SK-N-SH treated with all-trans-retinoic acid at 6 μM for 48 hours (cell line): ENCODE data around the gene DGKG.
A peak's percentile ranks its signal among the peaks of the same experiment; 100 is the strongest.

Experiments
- ATAC-seq: fragments of 200-7000 bp; cut with Tn5 transposase; 3 replicates; pipeline ENCODE4 v1.9.1; 2020; ENCODE audit warnings: mild to moderate bottlenecking, moderate library complexity
- BACH2 ChIP-seq: fragments of 250-450 bp; sonication (Bioruptor Pico); IDR thresholded peaks from 2 replicates; pipeline ENCODE4 v1.9.0; 2021; ENCODE audit warnings: mild to moderate bottlenecking, borderline replicate concordance
- ESRRG ChIP-seq: fragments of 250-450 bp; sonication (Bioruptor Pico); IDR thresholded peaks from 2 replicates; pipeline ENCODE4 v1.6.1; 2021; ENCODE audit warnings: mild to moderate bottlenecking
- ISL1 ChIP-seq: fragments of 250-450 bp; sonication (Bioruptor Pico); IDR thresholded peaks from 2 replicates; pipeline ENCODE4 v2.1.2; 2022; ENCODE audit warnings: mild to moderate bottlenecking, moderate library complexity
- OSR1 ChIP-seq: fragments of 250-450 bp; sonication (Bioruptor Pico); IDR thresholded peaks from 2 replicates; pipeline ENCODE4 v1.8.0; 2022; ENCODE audit warnings: moderate library complexity, mild to moderate bottlenecking, inconsistent platforms
- PATZ1 ChIP-seq: fragments of 250-450 bp; sonication (Bioruptor Pico); IDR thresholded peaks from 2 replicates; pipeline ENCODE4 v1.8.0; 2020; ENCODE audit warnings: mild to moderate bottlenecking, moderate library complexity, borderline replicate concordance
- PPARA ChIP-seq: fragments of 250-450 bp; sonication (Bioruptor Pico); IDR thresholded peaks from 2 replicates; pipeline ENCODE4 v1.5.0; 2020; ENCODE audit warnings: mild to moderate bottlenecking, borderline replicate concordance
- RARB ChIP-seq: fragments of 250-450 bp; sonication (Bioruptor Pico); IDR thresholded peaks from 2 replicates; pipeline ENCODE4 v1.8.0; 2021; ENCODE audit warnings: mild to moderate bottlenecking, moderate library complexity
- SNAI2 ChIP-seq: fragments of 250-450 bp; sonication (Bioruptor Pico); IDR thresholded peaks from 2 replicates; pipeline ENCODE4 v1.5.0; 2020; ENCODE audit warnings: mild to moderate bottlenecking, moderate library complexity
- TCF4 ChIP-seq: fragments of 250-450 bp; sonication (Bioruptor Pico); IDR thresholded peaks from 2 replicates; pipeline ENCODE4 v1.8.0; 2021; ENCODE audit warnings: mild to moderate bottlenecking, moderate library complexity, borderline replicate concordance
- TOX ChIP-seq: fragments of 250-450 bp; sonication (Bioruptor Pico); IDR thresholded peaks from 2 replicates; pipeline ENCODE4 v1.8.0; 2021; ENCODE audit warnings: mild to moderate bottlenecking, moderate library complexity, borderline replicate concordance
- TSHZ2 ChIP-seq: fragments of 250-450 bp; sonication (Bioruptor Pico); IDR thresholded peaks from 2 replicates; pipeline ENCODE4 v1.5.0; 2020; ENCODE audit warnings: mild to moderate bottlenecking, moderate library complexity
- ZC3H10 ChIP-seq: fragments of 250-450 bp; sonication (Bioruptor Pico); IDR thresholded peaks from 2 replicates; pipeline ENCODE4 v1.5.1; 2021; ENCODE audit warnings: mild to moderate bottlenecking, moderate library complexity
- ZFP3 ChIP-seq: fragments of 250-450 bp; sonication (Bioruptor Pico); IDR thresholded peaks from 2 replicates; pipeline ENCODE4 v1.5.0; 2020; ENCODE audit warnings: mild to moderate bottlenecking, moderate library complexity
- ZFP30 ChIP-seq: fragments of 450-650 bp; formaldehyde crosslinking; IDR thresholded peaks from 2 replicates; pipeline ENCODE4 v1.5.0; 2022; ENCODE audit warnings: mild to moderate bottlenecking, moderate library complexity
- ZNF70 ChIP-seq: fragments of 450-650 bp; formaldehyde crosslinking; IDR thresholded peaks from 2 replicates; pipeline ENCODE4 v1.5.0; 2020; ENCODE audit warnings: mild to moderate bottlenecking, moderate library complexity
- ZNF8 ChIP-seq: fragments of 450-650 bp; formaldehyde crosslinking; IDR thresholded peaks from 2 replicates; pipeline ENCODE4 v1.5.0; 2020; ENCODE audit warnings: mild to moderate bottlenecking, moderate library complexity
- TF ChIP-seq, protein P1 (sequence below): fragments of 250-450 bp; sonication (Bioruptor Pico); IDR thresholded peaks from 2 replicates; pipeline ENCODE4 v1.8.0; 2021; ENCODE audit warnings: low read depth, mild to moderate bottlenecking, moderate library complexity, borderline replicate concordance
- TF ChIP-seq, protein P2 (sequence below): fragments of 250-450 bp; sonication (Bioruptor Pico); IDR thresholded peaks from 2 replicates; pipeline ENCODE4 v1.5.1; 2021; ENCODE audit warnings: mild to moderate bottlenecking, moderate library complexity

DGKG gene

DNA sequence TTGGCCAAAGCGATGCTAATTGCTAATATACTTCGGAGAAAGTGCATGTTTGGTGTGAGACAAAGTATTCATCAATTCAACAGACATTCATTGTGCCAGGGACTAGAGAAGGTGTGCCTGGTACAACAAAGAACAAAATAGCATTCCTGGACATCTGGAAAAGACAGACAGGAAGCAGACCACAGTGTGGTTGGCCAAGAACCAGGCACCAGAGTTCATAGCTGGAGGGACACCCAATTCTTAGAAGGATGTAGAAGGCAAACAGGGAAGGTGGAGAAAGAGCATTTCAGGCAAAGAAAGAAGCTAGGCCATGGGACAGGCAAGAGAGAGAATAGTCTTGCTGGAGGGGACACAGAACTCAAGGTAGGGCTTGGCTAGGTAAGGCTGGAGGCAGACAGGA is 147.4 kb downstream of the DGKG start:
- TF ChIP-seq PATZ1 (CRISPR knock-in tag): no peak
- no peak for TF ChIP-seq RARB
- TF ChIP-seq BACH2 (CRISPR knock-in tag): no peak
- TF ChIP-seq, protein P1, sequence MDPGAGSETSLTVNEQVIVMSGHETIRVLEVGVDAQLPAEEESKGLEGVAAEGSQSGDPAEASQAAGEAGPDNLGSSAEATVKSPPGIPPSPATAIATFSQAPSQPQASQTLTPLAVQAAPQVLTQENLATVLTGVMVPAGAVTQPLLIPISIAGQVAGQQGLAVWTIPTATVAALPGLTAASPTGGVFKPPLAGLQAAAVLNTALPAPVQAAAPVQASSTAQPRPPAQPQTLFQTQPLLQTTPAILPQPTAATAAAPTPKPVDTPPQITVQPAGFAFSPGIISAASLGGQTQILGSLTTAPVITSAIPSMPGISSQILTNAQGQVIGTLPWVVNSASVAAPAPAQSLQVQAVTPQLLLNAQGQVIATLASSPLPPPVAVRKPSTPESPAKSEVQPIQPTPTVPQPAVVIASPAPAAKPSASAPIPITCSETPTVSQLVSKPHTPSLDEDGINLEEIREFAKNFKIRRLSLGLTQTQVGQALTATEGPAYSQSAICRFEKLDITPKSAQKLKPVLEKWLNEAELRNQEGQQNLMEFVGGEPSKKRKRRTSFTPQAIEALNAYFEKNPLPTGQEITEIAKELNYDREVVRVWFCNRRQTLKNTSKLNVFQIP (CRISPR knock-in tag): no peak
- no peak for TF ChIP-seq SNAI2 (CRISPR knock-in tag)
- TF ChIP-seq ZNF8: no peak
- no peak for TF ChIP-seq ZNF70 (CRISPR knock-in tag)
- TF ChIP-seq ZFP3 (CRISPR knock-in tag): no peak
- TF ChIP-seq, protein P2, sequence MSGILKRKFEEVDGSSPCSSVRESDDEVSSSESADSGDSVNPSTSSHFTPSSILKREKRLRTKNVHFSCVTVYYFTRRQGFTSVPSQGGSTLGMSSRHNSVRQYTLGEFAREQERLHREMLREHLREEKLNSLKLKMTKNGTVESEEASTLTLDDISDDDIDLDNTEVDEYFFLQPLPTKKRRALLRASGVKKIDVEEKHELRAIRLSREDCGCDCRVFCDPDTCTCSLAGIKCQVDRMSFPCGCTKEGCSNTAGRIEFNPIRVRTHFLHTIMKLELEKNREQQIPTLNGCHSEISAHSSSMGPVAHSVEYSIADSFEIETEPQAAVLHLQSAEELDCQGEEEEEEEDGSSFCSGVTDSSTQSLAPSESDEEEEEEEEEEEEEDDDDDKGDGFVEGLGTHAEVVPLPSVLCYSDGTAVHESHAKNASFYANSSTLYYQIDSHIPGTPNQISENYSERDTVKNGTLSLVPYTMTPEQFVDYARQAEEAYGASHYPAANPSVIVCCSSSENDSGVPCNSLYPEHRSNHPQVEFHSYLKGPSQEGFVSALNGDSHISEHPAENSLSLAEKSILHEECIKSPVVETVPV (CRISPR knock-in tag): no peak
- TF ChIP-seq TCF4 (CRISPR knock-in tag): no peak
- TF ChIP-seq ESRRG (CRISPR knock-in tag): no peak
- TF ChIP-seq TSHZ2 (CRISPR knock-in tag): no peak
- no peak for TF ChIP-seq OSR1 (CRISPR knock-in tag)
- no peak for ATAC-seq

DNA sequence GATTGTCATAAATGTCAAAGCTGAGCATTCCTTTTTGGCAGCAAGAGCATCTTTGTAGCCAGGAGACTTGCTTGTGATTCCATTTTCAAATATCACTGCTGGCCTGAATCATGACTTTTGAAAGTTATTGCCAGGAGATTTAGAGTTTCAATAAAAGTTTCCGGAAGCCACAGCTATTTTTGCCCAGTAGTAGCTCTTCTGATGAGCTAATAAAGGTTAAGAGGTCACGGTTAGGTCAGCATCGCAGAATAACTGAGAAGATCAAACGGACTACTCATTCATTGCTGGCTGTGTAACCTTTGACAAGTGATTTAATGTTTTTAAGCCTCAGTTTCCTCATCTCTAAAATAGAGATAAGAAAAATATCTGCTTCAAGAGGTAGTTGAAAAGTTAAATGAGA is 148.1 kb downstream of the DGKG start:
- TF ChIP-seq TCF4 (CRISPR knock-in tag) (no peak), ISL1 (CRISPR knock-in tag) (peak; percentile 28; the same call in 1 of the 2 replicates)
- TF ChIP-seq, protein P2 (CRISPR knock-in tag): no peak
- ATAC-seq: no peak

DNA sequence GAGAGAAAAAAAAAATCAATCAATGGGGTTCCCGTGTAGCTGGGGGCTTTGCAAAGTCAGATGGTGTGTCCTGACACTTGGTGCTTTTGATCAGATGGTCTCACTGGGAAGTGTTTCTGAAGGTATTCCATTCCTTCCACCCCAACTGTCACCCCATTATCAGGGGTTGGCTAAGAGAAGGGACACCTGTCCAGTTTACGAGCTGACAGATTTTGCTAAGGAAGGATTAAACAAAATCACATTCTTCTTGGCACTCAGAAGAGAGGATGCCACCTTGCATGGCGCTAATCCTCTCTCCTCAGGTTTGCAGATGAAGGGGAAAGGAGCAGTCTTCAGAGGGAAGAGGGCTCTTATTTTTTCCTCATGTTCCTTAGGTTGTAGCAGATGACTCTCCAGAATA is 149.4 kb downstream of the DGKG start:
- no peak for ATAC-seq
- TF ChIP-seq, protein P1 (CRISPR knock-in tag): no peak
- TF ChIP-seq ISL1 (CRISPR knock-in tag): no peak

DNA sequence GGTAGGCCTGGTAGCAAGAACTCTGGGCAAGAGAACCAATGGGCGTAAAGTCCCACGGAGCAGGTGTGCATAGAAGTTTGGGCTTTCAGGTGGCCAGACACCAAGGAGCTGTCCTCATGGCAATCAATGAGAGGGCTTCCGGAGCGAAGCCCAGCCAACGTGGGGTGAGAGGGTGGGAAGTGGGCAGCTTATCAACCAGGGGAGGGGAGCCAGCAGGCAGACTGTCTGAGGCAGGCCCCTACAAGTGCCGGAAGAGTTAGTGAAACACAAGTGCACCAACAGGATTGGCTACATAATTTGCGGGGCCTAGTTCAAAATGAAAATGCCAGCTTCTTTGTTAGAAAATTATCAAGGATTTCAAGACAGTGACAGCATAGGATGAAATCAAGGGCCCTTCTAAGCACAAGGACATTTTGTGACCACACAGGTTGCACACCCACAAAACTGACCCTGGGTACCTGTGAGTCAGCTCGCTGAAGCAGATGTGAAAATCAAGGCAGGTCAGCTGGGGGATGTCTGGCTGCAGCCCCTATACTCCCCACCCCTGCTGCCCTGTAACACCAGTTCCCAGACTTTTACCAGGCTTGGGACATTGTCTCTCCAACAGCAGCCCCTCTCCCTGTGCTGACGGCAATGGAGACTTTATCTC is 151.1 kb downstream of the DGKG start:
- no peak for ATAC-seq
- TF ChIP-seq ZFP30 (CRISPR knock-in tag) (no peak), PPARA (CRISPR knock-in tag) (no peak), RARB (no peak), BACH2 (CRISPR knock-in tag) (no peak), ZC3H10 (CRISPR knock-in tag) (no peak), TOX (CRISPR knock-in tag) (no peak), ESRRG (CRISPR knock-in tag) (no peak)
- TF ChIP-seq, protein P1 (CRISPR knock-in tag): no peak
- TF ChIP-seq, protein P2 (CRISPR knock-in tag): no peak
